GM18508 (cell line): ENCODE results near the gene WDR38.
"Not testable (repeated sequence)": the region's sequence is repeated elsewhere in the genome, so short reads cannot be mapped to it uniquely, and the experiment has no call there.

ENCODE experiments used
- ATAC-seq: cut with Tn5 transposase; IDR thresholded peaks from one replicate; pipeline ENCODE4 v1.9.1; 2021; ENCODE audit warnings: moderate number of reproducible peaks; ENCODE audit not compliant: insufficient read depth, unreplicated experiment

WDR38 gene

DNA sequence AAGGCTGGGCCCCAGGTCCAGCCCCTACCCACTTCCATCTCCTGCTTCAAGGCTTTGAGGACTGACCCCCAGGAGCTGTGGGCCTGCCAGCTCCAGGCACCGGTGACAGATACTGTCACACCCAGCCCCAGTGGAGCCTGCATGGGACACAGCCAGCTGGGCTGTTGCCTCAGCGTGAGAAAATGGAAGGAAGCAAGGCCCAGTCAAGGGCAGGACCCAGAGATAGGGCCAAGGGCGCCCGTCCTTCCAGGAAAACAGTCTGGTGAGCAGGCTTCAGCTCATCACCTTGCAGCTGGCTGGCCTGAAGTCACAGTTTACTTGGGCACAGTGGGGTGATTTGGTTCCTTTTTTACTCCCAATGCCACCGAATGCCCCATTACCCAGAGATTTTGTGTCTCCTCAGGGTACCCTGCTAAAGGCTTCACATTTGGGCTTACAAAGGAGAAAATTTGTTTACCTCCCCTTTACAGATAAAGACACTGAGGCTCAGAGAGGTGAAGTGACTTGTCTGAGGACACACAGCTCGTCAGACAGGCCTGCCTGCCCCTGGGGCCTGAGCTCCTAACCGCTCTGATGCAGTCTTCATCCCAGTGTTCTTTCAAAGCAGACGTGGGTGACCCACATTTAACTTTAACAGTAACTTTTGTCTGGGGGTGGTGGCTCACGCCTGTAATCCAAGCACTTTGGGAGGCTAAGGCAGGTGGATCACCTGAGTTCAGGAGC, 21.5 kb upstream of the WDR38 start:
- no peak for ATAC-seq

DNA sequence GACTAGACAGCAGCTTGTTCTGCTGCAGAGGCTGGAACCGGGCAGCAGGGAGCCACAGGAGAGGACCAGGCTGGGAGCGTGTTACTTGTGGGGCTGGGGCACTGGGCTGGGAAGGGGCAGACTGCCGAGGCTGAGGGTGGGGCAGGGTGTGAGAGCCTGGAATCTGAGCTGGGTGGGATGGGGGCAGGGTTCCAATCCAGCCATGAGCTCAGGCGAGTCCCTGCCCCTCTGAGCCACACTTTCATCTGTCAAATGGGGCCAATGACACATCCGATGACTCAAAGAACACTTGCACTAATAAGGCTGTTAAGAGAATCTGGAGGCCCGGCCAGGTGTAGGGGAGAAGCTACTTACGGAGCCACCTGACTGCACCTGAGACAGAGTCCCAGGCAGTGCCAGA, 18.7 kb upstream of the WDR38 start:
- no peak for ATAC-seq

DNA sequence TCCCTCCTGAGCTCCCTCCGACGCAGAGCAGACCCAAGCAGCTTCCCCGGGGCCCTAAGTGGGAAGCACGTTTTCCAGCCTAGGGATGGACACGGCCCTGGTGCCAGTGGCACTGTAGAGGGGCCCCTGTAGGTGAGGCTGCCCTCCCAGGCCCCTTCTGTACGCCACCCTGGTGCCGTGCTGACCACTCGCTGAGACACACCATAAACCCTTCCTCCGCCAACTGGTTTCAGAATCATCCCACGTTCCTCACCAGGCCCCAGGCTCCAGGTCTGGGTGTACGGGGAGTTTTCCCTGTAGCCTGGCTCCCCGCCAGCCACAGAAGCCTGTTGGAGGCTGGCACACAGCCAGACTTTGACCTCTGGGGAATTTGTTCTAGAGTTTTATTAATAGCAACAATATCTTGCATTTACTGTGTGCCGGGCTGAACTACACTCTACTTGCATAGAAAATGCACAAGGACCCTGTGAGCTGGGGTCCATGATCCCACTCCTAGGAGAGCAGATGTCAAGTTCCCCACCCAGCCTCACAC, 18.2 kb upstream of the WDR38 start:
- no peak for ATAC-seq

DNA sequence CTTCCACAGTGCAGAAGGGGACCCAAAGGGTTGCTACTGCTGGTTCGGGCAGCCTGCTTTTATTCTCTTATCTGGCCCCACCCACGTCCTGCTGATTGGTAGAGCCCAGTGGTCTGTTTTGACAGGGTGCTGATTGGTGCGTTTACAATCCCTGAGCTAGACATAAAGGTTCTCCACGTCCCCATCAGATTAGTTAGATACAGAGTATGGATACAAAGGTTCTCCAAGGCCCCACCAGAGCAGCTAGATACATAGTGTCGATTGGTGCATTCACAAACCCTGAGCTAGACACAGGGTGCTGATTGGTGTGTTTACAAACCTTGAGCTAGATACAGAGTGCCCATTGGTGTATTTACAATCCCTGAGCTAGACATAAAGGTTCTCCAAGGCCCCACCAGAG, 15.1 kb upstream of the WDR38 start:
- not testable (repeated sequence) for ATAC-seq

DNA sequence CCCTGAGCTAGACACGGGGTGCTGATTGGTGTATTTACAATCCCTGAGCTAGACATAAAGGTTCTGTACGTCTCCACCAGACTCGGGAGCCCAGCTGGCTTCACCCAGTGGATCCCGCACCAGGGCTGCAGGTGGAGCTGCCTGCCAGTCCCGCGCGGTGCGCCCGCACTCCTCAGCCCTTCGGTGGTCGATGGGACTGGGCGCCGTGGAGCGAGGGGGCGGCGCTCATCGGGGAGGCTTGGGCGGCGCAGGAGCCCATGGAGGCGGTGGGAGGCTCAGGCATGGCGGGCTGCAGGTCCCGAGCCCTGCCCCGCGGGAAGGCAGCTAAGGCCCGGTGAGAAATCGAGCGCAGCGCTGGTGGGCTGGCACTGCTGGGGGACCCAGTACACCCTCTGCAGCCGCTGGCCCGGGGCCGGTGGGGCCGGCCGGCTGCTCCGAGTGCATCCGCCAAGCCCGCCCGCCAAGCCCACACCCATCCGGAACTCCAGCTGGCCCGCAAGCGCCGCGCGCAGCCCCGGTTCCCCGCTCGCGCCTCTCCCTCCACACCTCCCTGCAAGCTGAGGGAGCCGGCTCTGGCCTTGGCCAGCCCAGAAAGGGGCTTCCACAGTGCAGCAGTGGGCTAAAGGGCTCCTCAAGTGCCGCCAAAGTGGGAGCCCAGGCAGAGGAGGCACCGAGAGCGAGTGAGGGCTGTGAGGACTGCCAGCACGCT, 14.5 kb upstream of the WDR38 start:
- not testable (repeated sequence) for ATAC-seq

DNA sequence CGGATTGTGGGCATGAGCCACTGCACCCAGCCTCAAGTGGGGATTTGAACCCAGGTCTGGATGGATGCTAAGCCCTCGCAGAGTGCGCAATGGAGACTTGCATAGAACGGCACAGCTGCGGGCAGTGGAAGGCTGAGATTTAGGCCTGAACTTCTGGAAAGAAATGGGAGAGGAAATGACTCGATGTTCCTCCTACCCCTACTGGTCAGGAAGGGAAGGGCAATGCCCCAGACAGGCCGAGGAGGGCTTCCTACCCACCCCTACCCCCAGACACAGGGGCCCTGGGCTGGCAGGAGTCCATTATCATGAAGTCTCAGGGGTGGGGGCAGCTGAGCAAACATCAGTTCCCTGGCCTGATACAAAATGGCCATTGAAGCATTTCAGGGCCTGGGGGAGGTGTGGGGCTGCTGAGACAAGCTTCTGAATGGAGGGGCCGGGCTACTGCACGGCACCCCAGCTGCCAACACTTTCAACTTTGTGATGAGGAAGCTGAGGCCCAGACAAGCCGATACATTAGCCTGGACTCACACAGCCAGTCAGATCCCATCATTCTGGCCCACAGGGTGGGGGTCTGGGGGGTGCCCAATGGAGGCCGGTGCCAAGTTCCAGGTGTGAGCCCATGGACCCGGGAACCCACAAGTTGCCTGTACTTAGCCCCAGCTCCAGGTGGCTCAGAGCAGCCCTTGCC, 13.5 kb upstream of the WDR38 start:
- ATAC-seq = no peak

DNA sequence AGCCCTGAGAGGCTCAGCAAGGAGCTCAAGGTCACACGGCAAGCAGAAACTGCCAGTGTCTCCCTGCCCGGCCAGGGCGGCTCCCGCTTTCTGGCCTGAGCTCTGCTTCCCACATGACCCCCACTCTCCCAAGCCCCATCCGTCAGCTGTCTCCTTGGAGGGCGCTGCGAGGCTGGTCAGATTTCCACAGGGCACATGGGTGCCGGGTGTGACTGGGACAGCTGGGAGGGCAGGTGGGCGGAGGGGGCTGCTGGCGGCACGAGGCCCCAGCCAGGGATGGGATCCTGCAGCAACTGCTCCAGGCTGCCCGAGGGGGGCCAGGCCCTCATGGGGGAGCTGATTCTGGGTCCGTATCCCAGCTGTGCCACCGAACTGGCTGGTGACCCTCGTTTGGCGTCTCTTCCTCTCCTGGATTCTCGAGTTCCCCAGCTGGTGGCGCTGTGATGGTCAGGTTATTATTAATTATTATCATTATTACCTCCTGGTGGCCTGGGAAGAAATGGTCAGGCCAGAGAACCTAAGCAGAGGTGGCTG, 12.9 kb upstream of the WDR38 start:
- no peak for ATAC-seq

DNA sequence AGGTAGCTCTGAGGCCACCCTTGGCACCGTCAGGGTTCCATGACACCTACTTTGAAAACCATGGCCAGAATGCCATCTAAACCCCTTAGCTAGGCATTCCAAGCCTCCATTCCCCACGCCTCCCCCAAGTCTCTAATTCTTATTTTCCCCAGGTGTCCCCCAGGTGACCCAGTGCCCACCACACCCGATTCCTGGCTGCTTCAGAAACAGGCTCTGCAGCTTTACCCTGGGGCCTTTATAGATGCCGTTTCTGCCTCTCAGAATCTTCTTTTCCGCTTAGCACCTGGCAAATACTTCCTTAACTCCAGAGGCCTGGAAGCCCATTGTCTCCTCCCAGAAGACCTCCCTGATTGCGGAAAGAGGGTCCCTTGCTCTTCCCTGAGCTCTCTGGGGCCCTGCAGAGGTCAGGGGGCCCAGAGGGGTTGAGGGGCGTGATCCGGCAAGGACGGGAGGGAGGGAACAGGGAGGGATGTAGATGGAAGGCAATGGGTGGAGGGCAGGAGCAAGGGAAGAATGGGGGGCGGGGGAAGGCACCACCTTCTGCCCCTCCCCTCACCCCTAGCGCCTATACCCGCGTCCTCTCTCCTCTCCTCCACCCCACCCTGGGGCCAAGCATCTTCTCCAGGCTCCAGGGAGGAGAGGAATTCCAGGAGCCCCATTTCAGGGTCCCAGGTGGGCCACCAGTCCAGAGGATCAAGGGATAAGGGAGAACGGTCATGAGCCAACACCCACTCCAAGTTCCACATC, 12.0 kb upstream of the WDR38 start:
- ATAC-seq = no peak

DNA sequence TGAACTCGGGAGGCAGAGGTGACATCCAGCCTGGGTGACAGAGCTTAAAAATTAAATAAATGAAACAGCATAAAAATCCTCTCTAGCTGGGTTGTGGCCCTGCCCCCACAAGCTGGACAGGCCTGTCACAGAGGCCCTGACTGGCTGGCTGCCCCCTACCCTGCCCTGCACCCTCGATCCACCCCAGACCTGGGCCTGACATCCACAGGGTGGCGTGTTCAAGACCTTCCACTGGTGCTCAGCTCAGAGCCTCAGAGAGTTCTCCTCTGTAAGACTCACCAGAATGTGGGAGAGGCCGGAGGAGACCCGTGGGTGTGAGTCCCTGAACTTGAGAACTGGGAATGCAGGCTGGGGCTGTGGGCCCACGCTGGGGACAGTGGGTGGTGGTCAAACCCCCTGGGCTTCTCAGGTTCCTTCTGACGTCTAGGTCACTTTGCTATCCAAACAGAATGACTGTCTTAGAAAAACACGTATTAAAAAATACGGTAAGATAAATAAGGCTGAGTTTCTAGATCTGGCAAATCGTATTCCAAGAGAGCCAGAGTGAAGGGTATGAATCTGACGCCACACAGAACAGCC, 9.7 kb upstream of the WDR38 start:
- ATAC-seq = no peak

DNA sequence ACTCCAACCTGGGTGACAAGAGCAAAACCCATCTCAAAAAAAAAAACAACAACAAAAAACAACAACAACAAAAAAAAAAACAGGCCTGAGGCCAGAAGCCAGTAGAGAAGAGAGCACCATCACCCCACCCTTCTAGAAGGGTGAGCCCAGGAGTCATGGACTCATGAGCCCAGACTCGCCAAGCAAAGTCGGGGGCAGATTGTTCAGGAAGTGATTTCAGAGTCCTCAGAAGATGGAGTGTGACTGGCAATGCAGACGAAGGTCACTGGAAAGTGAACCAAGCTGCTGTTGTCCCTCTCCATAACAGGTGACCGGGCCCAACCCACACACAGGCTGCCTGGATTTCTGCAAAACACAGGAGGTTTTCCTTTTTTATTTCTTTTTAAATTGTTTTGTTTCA, 9.0 kb upstream of the WDR38 start:
- no peak for ATAC-seq

DNA sequence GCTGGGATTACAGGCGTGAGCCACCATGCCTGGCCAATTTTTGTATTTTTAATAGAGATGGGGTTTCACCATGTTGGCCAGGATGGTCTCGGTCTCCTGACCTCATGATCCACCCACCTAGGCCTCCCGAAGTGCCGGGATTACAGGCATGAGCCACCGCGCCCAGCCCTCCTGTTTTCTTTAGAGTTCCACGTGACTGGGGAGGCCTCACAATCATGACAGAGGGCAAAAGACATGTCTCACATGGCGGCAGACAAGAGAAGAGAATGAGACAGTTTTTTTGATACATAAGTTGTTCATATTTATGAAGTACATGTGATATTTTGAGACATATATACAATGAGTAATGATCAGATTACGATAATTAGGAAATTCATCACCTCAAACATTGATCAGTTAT, 6.8 kb upstream of the WDR38 start:
- not testable (repeated sequence) for ATAC-seq

DNA sequence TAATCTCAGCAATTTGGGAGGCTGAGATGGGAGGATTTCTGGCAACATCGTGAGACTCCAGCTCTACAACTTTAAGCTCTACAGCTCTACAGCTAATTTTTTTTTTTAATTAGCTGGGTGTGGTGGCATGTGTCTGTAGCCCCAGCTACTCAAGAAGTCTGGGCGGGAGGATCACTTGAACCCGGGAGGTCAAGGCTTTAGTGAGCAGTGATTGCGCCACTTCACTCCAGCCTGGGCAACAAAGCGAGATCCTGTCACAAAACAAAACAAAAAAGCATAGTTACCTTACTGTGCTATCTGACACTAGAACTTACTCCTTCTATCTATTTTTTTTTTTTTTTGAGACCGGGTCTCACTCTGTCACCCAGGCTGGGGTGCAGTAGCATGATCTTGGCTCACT, 6.3 kb upstream of the WDR38 start:
- ATAC-seq = no peak

DNA sequence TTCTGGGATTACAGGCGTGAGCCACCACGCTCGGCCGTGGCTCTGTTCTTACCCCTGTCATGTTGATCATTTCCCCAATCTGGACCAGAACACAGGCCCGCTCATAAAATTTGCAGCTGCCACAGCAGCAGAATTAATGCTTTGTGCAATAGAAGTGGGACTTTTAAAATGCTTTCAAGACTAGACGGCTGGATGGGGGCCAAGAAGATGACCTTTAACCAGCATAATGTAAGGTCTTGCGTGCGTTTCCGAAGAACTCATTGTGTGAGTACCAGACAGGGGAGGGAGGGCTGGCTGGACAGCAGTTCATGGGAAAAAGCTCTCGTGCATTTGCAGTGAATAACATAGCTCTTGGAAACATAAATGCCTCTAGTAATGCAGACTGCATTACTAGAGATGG, 3.5 kb upstream of the WDR38 start:
- ATAC-seq = no peak

DNA sequence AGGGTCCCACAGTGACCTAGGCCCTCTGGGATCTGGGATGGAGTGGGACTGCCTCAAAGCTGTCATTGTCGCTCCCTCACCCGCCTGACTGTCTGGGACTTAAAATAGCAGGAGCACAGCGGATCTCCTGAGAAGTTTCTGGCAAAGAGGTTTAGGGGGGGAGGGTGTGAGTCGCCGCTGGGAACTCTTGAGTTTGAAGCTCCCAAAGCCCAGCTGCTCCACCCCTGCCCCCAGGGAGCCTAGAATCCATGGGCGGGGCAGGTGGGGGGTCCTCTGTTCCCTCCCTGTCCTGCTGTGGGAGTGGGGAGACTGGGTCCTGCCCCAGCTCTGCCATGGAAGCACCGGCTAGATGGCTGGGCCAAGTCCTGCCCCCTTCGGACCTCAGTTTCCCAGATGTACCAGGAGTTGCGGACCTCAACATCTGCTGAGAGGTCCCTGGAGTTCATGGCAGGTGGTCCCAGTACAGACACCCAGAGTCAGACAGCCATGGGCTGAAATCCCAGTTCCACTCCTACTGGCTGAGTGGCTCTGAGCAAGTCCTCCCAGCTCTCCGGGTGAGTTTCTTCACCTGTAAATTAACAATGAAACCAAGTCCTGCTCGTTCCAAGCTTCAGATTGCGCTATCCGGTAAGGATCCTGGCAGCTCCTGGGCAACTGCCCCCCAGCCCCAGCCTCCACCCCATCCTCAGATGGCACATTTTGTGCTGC, 985 bp upstream of the WDR38 start:
- no peak for ATAC-seq

DNA sequence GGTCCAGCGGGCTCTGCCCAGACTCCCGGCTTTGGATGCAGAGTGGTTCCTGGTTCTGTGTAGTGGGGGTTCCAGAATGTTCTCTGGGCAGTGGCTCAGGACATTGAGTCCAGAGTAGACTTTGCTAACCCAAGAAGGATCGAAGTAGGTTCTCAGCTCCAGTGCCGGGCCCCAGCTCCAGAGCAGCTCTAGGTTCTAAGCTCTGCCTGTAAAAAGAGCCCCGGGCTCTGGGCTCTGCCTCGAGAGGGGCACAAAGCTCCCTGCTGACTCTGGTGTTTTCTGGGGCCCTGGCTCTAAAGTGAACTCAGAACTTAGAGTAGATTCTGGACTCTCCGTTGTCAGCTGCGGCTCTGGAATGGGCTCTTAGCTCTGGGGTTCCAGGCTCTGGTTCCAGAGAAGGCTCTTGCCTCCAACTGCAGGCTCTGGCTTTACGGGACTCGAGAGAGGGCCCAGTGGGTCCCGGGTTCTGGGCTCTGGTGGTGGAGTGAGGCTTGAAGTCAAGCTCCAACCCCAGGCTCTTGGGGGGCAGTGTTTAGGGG, 414 bp downstream of the WDR38 start:
- ATAC-seq = no peak

DNA sequence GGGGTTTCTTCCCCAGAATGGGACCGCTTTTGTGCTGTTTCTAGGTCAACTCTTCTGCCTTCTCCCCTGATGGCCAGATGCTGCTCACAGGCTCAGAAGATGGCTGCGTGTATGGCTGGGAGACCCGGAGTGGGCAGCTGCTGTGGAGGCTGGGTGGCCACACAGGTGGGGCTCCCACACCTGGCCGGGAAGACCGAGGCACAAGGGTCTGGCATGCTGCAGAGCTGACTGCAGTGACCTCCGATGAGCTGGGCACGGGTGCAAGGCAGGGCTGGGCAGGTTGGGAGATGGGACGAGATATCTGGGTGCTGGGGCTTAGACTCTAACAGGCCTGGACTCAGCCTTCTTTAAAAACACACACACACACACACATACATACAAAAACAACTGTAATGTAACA, 901 bp downstream of the WDR38 start:
- ATAC-seq = no peak

DNA sequence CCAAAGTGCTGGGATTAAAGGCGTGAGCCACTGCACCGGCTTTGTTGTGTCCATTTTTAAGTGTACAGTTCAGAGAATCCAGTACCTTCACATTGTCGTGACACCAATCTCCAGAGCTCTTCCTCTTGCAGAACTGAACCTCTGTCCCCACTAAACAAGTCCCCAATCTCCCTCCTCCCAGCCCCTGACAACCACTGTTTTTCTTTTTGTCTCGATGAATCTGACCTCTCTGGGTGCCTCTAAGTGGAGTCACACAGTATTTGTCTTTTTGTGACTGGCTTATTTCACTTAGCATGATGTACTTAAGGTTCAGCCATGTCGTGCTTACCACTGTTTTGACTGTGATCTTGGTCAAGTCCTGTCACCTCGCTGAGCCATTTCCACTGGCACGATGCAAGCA, 1.6 kb downstream of the WDR38 start:
- no peak for ATAC-seq

DNA sequence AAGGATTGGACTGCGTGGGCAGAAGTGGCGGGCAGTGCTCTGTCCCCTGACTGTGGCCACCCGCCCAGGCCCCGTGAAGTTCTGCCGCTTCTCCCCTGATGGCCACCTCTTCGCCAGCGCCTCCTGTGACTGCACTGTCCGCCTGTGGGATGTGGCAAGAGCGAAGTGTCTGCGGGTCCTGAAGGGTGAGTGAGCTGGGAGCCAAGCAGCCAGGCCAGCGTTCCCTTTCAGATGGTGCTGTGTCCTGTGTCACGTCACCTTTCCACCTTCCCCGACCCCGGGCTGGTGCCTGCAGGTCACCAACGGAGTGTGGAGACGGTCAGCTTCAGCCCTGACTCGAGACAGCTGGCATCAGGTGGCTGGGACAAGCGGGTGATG, 2.3 kb downstream of the WDR38 start:
- no peak for ATAC-seq
